Astrocyte (in vitro differentiated cells and primary cell): ENCODE measurements around the gene KDM6B.

Experiments used
- EZH2 ChIP-seq: IDR thresholded peaks from 2 replicates; pipeline ENCODE4 v1.6.1; 2012; ENCODE audit warnings: mild to moderate bottlenecking, low read length, inconsistent platforms; ENCODE audit not compliant: insufficient read depth
- TF ChIP-seq, protein P1 (sequence below): IDR thresholded peaks from 2 replicates; pipeline ENCODE4 v1.5.1; 2011; ENCODE audit warnings: low read depth, mild to moderate bottlenecking, inconsistent platforms, low read length, moderate library complexity; ENCODE audit not compliant: insufficient read depth

DNA sequence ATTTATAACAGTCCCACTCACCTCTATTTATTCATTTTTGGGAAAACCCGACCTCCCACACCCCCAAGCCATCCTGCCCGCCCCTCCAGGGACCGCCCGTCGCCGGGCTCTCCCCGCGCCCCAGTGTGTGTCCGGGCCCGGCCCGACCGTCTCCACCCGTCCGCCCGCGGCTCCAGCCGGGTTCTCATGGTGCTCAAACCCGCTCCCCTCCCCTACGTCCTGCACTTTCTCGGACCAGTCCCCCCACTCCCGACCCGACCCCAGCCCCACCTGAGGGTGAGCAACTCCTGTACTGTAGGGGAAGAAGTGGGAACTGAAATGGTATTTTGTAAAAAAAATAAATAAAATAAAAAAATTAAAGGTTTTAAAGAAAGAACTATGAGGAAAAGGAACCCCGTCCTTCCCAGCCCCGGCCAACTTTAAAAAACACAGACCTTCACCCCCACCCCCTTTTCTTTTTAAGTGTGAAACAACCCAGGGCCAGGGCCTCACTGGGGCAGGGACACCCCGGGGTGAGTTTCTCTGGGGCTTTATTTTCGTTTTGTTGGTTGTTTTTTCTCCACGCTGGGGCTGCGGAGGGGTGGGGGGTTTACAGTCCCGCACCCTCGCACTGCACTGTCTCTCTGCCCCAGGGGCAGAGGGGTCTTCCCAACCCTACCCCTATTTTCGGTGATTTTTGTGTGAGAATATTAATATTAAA, 20.2 kb downstream of the KDM6B start:
- TF ChIP-seq, protein P1, sequence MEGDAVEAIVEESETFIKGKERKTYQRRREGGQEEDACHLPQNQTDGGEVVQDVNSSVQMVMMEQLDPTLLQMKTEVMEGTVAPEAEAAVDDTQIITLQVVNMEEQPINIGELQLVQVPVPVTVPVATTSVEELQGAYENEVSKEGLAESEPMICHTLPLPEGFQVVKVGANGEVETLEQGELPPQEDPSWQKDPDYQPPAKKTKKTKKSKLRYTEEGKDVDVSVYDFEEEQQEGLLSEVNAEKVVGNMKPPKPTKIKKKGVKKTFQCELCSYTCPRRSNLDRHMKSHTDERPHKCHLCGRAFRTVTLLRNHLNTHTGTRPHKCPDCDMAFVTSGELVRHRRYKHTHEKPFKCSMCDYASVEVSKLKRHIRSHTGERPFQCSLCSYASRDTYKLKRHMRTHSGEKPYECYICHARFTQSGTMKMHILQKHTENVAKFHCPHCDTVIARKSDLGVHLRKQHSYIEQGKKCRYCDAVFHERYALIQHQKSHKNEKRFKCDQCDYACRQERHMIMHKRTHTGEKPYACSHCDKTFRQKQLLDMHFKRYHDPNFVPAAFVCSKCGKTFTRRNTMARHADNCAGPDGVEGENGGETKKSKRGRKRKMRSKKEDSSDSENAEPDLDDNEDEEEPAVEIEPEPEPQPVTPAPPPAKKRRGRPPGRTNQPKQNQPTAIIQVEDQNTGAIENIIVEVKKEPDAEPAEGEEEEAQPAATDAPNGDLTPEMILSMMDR, result no peak
- TF ChIP-seq EZH2, result no peak
